Measurements from ENCODE around the gene ANKFY1. TPM values are rescaled to one million over a fixed set of nuclear protein-coding genes. Genes with fewer than 3 reads are reported as not detected.

Gene ANKFY1
- total and polyA plus RNA-seq, 7 experiments from 2014 or later, result 11.7 to 84.5 (median 61.5) TPM

DNA sequence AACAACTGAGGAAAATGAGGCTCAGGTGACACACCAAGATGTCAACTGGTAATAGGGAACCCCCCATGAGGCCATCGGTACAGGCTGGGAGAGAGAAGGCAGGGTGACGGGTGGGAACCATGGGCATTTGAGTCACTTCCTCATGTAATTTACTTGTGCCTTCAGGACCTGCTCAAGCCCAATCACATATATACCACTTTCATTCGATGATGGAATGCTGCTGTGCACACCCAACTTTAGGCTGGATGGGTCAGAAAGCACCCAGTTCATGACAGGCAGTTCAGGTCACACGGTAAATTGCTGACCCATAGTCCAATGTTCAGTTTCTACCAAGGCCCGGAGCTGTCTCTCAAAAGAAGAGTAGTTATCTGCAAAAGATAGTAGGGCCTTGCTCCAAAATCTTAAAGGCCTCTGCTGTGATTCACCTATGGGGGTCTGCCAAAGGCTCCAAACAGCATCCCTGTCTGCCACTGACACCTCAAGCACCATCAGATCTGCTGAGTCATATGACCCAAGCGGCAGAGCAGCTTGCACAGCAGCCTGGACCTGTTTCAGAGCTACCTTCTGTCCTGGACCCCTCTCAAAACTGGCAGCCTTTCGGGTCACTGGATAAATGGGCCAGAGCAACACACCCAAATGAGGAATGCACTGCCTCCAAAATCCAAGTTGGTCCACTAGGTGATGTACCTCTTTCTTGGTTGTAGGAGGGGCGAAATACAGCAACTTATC is 145.6 kb downstream of the ANKFY1 start:
- no peak overlapping the region for H3K27ac ChIP-seq (ENCODE audit: low read depth, low read length)
- no peak for ATAC-seq

GRCh38 chr17:4116516-4116915 is 147.3 kb downstream of the ANKFY1 start:
- no peak overlapping the region for H3K4me3 Mint-ChIP-seq
- H3K27ac Mint-ChIP-seq, result peak overlapping the region in 1 of 9 donors; percentile 34
- DNase-seq (peak in 1 of 9 donors; percentile 5), ATAC-seq (no peak)
- Histone ChIP-seq H3K9me3 (ENCODE audit: control insufficient read depth in 2 of 3, low read length in 3 of 3) (no peaks in the 10 kb centered on the region), H3K4me3 (ENCODE audit: low read length) (no peak overlapping the region), H3K36me3 (ENCODE audit: control insufficient read depth in 2 of 3, insufficient read depth in 3 of 3, low read length in 3 of 3) (peaks cover 23 to 87% (median 31%) of the 10 kb centered on the region in 3 experiments), H3K27ac (ENCODE audit: low read depth, low read length) (no peak overlapping the region), H3K4me1 (ENCODE audit: control insufficient read depth in 2 of 2, insufficient read depth in 2 of 2, low read length in 2 of 2) (no peaks in the 10 kb centered on the region), H3K27me3 (ENCODE audit: control insufficient read depth in 2 of 2, insufficient read depth in 2 of 2, low read length in 2 of 2) (no peaks in the 10 kb centered on the region)
- CTCF ChIA-PET, result no interaction called here
- intact Hi-C loops (cut with micrococcal nuclease), result no loop called here
- peaks cover 9 to 35% (median 10%) of the 10 kb centered on the region in 5 donors for H3K36me3 Mint-ChIP-seq
- no peaks in the 10 kb centered on the region for H3K27me3 Mint-ChIP-seq
- peaks cover 0 to 11% (median 4%) of the 10 kb centered on the region in 7 donors for H3K4me1 Mint-ChIP-seq
- POLR2A ChIA-PET, result no interaction called here
- H3K9me3 Mint-ChIP-seq, result no peaks in the 10 kb centered on the region

More for the DNA sequence above, 145.6 kb downstream of the ANKFY1 start:
- Mint-ChIP-seq H3K36me3 (peaks cover 7 to 35% (median 10%) of the 10 kb centered on the region in 5 donors), H3K27me3 (no peaks in the 10 kb centered on the region), H3K9me3 (no peaks in the 10 kb centered on the region), H3K27ac (peak overlapping the region in 2 of 9 donors; percentile 3 to 76), H3K4me3 (no peak overlapping the region), H3K4me1 (peaks cover 0 to 11% (median 4%) of the 10 kb centered on the region in 7 donors)
- no peak for DNase-seq
- POLR2A ChIA-PET, result no interaction called here
- H3K4me3 ChIP-seq (ENCODE audit: low read length), result no peak overlapping the region
- intact Hi-C loops (cut with micrococcal nuclease), result no loop called here
- H3K4me1 ChIP-seq (ENCODE audit: control insufficient read depth in 2 of 2, insufficient read depth in 2 of 2, low read length in 2 of 2), result no peaks in the 10 kb centered on the region
- H3K9me3 ChIP-seq (ENCODE audit: control insufficient read depth in 2 of 3, low read length in 3 of 3), result no peaks in the 10 kb centered on the region
- H3K36me3 ChIP-seq (ENCODE audit: control insufficient read depth in 2 of 3, insufficient read depth in 3 of 3, low read length in 3 of 3), result peaks cover 15 to 87% (median 22%) of the 10 kb centered on the region in 3 experiments
- no peaks in the 10 kb centered on the region for H3K27me3 ChIP-seq (ENCODE audit: control insufficient read depth in 2 of 2, insufficient read depth in 2 of 2, low read length in 2 of 2)
- CTCF ChIA-PET, result no interaction called here

Other genes with a start within 250 kb of the ANKFY1 start
- gene ZZEF1, start 120.9 kb downstream of the ANKFY1 start, total RNA-seq, result 100 to 1,000 TPM in 1 of 5 experiments, 10 to 100 TPM in 4; 62.1 to 101 (median 97.4) TPM
- gene ZZEF1, start 120.9 kb downstream of the ANKFY1 start, polyA plus RNA-seq, result 10 to 100 TPM in 1 of 2 donors, 1 to 10 TPM in 1; 8.0 to 10.1 TPM
- gene CYB5D2, start 120.8 kb downstream of the ANKFY1 start, total RNA-seq, result 10 to 100 TPM in 2 of 5 experiments, 1 to 10 TPM in 3; 6.5 to 11.4 (median 8.3) TPM
- gene CYB5D2, start 120.8 kb downstream of the ANKFY1 start, polyA plus RNA-seq, result 10 to 100 TPM; 17.5 to 17.7 TPM
- 10 to 100 TPM; 50.1 to 63.7 (median 56.6) TPM for gene UBE2G1, start 102.7 kb upstream of the ANKFY1 start, total RNA-seq
- 10 to 100 TPM; 55.1 to 68.9 TPM for gene UBE2G1, start 102.7 kb upstream of the ANKFY1 start, polyA plus RNA-seq
- gene SPNS3, start 170.0 kb upstream of the ANKFY1 start, total RNA-seq, result 1 to 10 TPM; 1.7 to 6.7 (median 4.2) TPM
- 1 to 10 TPM; 5.1 to 7.3 TPM for gene SPNS3, start 170.0 kb upstream of the ANKFY1 start, polyA plus RNA-seq
- gene SPNS2, start 234.9 kb upstream of the ANKFY1 start, total RNA-seq, result under 1 TPM in 4 of 5 experiments, not detected in 1; 0.19 to 0.56 (median 0.50) TPM
- not detected for gene SPNS2, start 234.9 kb upstream of the ANKFY1 start, polyA plus RNA-seq

Data from naive thymus-derived CD4-positive, alpha-beta T cell (primary cell).